Measurements from ENCODE around the gene BLTP3B.
A peak's percentile ranks its signal among the peaks of the same experiment; 100 is the strongest.
"Not testable (repeated sequence)": the region's sequence is repeated elsewhere in the genome, so short reads cannot be mapped to it uniquely, and the experiment has no call there.

Gene BLTP3B

DNA sequence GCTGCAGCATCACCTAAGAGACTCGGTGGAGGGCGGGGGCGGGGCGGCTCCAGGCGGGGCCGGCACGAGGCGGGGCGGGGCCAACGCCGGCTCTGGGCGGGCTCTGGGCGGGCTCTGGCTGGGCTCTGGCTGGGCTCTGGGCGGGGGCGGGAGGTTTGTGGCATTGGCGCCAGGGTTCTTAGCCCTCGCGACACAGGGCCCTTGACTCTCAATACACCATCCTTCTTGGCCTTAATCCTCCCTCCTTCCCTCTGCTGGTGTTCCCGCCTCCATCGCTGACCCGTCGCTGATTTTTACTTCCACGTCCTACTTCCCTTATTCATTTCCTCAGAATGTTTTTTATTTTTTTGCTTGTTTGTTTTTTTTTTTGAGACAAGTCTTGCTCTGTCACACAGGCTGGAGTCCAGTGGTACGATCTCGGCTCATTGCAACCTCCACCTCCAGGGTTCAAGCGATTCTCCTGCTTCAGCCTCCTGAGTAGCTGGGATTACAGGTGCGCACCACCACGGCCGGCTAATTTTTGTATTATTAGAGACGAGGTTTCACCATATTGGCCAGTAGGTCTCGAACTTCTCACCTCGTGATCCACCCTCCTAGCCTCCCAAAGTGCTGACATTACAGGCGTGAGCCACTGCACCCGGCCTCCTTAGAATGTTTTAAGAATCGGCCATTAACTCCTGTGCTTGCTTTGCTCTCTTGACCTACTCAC lies at the start of gene BLTP3B:
BLTP3B (minus strand) TSS at position 24 of the 709 bp plus-strand sequence. CDS start 239 bp downstream, outside the sequence.
- no peak for DNase-seq (ENCODE audit: low read depth, low spot score)

GRCh38 chr12:100189636-100190394 lies 47.1 kb upstream of the BLTP3B start:
- no peak for DNase-seq (ENCODE audit: low read depth, low spot score)
- no peak overlapping the region for H3K27ac ChIP-seq

More for the DNA sequence above, at the start of gene BLTP3B:
- peak within 1 kb of the TSS; percentile 82 for H3K27ac ChIP-seq

- not testable (repeated sequence) for H3K27ac ChIP-seq; DNase-seq (ENCODE audit: low read depth, low spot score)
Measured at GRCh38 chr12:100188888-100189635, 46.4 kb upstream of the BLTP3B start.

DNA sequence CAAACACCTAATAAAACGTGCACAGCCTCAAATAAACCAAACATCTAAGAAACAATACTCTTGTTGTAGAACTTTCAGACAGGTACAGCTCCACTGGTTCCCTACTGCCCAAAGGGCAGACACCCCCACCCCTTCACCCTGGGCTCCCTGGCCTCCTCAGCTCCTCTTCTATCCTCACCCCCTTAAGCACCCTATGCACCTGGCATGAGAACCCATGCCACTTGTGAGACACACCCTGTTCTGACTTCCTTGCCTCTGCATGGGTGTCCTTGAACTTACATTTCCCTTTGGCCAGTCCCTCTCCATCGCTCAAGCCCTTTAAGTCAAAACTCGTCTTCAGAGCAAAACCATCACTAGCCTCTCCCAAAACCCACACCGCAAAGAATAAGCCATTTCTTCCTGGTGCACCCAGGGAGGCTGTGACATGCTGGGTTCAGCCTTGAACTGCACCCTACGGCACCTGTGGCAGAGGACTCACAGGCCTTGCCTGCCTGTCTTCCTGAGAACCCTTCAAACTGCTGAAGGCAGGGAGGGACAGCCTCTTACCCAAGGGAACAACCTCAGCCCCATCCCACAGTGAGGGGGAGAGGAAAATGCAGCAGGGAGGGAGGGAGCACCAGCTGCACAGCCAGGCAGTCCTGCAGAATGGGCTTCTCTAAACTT lies 45.3 kb upstream of the BLTP3B start:
- no peak overlapping the region for H3K27ac ChIP-seq
- no peak for DNase-seq (ENCODE audit: low read depth, low spot score)

DNA sequence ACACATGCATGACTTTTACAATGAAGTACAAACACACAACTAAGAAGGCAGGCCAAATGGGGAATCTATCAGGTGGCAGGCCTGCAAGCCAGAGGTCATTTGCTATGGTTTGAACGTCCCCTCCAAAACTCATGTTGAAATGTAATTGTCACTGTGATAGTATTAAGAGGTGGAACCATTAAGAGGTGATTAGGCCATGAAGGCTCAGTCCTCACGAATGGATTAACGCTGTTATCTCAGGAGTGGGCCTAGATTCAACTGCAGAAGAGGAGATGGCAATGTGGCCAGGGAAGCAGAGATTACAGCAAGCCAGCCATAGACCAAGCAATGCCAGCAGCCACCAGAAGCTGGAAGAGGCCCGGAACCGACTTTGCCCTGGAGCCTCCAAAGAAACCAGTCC lies 44.4 kb upstream of the BLTP3B start:
- H3K27ac ChIP-seq, result no peak overlapping the region
- DNase-seq (ENCODE audit: low read depth, low spot score), result no peak

DNA sequence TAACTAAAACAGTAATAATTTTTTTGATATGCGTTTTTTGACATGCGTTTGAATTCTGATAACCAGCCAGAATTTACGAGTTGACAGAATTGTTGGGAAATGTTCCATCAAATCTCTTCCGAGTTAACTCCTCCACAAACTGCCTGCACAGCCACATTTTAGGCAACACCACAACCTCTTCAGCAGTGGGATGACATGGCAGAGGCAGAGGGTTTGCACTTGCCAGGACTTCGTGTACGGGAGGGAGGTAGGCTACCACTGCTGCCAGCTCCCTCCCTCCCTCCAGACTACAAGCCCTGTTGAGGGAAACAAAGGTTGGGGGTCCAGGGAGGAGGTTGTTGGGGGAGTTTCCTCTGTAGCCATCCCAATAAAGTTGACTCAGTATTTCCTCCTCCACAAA lies 43.4 kb upstream of the BLTP3B start:
- no peak overlapping the region for H3K27ac ChIP-seq

DNA sequence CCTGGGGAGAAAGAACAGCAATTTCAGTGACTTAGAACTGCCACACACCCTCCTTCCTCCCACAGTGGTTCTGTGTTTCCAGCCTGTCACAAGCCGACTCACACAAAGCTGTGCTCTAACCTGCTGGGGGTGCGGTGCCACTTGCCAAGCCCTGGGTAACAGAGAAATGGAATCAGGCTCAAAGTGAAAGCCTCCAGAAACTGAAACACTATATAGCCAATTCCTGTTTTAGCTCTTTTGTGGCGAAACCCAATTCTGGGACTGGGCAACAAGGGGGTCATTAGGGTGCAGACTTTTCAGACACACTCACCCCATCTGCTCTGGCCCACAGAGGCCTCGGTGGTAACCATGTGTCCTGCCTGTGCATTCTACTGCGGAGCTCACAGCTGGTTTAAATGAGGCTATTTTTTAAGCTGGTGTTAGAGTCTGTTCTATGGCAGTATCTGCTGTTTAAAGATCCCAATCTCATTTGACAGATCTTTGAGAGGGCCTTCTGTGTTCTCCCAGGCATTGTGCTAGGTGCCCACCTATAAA lies 42.8 kb upstream of the BLTP3B start:
- H3K27ac ChIP-seq, result no peak overlapping the region
- DNase-seq (ENCODE audit: low read depth, low spot score), result no peak

More for the DNA sequence above, 43.4 kb upstream of the BLTP3B start:
- DNase-seq (ENCODE audit: low read depth, low spot score), result no peak

DNA sequence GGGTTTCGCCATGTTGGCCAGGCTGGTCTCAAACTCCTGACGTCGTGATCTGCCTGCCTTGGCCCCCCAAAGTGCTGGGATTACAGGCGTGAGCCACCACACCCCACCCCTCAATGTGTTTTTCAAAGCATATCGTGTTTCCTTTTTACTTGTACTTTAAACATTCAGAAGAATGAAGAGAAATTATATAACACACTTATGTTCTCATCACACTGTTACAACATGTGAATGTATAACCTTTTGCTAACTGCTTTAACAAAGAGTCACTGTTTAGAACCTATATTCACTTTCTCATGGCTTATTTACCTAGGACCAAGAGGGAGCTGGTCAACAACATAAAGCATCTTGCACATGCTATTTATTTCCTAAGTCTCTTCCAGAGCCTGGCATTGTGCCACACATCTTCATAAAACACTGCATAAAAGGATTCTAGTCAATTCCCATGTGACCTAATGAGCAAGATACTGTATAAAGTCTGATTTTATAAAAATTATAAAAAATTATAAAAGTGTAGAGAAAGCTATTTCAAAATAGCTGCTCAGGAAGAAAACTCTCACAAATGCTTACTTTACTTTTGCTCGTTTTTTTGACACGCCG lies 42.0 kb upstream of the BLTP3B start:
- no peak overlapping the region for H3K27ac ChIP-seq
- DNase-seq (ENCODE audit: low read depth, low spot score), result no peak

DNA sequence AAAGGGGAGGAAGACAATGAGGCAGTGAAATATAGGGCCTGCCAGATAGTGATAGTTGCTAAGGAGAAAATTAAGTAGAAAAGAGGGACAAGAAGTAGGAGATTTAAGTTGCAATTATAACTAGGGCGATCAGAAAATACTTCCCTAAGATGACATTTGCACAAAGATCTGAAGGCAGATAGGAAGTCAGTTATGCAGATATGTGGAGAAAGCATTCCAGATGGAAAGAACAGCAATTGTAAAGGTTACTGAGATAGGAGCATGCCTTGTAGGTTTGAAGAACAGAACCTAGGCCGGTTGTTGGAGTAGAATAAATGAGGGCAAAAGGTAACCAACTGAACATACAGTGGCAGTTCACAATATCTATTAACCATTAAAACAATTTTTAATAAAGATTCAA lies 36.6 kb upstream of the BLTP3B start:
- H3K27ac ChIP-seq, result no peak overlapping the region
- DNase-seq (ENCODE audit: low read depth, low spot score), result no peak

DNA sequence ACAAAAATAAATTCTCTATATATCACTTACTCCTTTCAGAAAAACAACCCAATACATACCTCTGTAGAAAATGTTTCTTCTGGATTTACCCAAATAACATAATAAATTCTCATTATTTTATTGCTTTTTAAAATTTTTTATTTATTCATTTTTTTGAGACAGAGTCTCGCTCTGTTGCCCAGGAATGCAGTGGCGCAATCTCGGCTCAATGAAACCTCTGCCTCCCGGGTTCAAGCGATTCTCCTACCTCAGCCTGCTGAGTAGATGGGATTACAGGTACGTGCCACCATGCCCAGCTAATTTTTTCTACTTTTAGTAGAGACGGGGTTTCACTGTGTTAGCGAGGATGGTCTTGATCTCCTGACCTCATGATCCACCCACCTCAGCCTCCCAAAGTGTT lies 33.8 kb upstream of the BLTP3B start:
- H3K27ac ChIP-seq; DNase-seq (ENCODE audit: low read depth, low spot score): not testable (repeated sequence)

DNA sequence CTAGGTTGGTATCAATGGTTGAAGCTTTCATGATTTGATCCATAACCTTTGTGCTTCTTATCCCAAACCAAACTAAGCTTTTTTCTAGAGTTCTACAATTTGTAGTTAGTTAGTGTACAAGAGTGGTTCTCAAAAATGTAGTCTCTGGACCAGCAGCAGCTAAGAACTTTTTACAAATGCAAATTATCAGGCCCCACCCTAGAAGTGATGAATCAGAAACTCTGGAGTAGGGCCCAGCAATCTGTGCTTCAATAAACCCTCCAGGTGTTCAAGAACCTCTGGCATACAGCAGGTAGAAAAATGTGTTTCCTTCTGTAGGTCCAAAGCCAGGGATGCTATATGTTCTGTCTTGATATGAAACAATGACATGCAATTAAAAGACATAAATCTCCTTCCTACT lies 31.8 kb upstream of the BLTP3B start:
- no peak for DNase-seq (ENCODE audit: low read depth, low spot score)
- no peak overlapping the region for H3K27ac ChIP-seq

DNA sequence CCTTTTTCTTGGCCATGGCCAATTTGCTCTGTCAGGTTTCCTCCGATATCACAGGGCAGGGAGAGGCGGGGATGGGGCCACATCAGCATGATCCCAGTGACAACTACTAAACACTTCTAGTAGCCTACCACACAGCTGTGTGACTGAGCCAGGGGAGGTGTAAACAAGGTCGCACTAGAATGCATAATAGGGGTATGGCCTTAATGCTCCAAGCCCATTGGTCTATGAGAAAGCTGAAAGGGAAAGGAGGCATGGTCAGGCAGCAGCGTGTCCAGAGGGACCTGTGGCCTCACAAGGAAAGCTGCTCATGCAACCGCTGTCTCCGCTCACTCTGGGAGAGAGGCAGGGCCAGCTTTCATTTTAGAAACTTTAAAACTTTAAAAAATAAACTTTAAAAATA lies 30.4 kb upstream of the BLTP3B start:
- H3K27ac ChIP-seq, result no peak overlapping the region
- no peak for DNase-seq (ENCODE audit: low read depth, low spot score)

DNA sequence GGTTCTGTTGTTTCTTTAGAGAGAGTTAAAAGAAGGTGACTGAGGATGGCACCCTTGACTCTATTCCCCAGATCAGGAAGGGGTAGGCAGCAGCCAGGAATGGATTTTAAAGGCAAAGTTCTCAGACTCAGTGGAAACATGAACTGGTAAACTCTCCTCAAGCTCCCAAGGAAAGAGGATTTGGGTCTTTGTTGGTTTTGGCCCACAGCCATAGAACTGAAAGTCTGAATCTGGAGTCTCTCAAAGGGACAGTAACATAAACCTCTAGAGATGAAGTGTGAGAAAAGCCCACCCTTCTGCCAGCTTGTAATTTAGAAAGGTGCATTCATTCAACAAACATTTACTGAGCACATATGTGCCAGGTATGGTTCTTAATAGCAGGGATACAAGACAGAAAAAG lies 28.6 kb upstream of the BLTP3B start:
- no peak for DNase-seq (ENCODE audit: low read depth, low spot score)
- no peak overlapping the region for H3K27ac ChIP-seq

DNA sequence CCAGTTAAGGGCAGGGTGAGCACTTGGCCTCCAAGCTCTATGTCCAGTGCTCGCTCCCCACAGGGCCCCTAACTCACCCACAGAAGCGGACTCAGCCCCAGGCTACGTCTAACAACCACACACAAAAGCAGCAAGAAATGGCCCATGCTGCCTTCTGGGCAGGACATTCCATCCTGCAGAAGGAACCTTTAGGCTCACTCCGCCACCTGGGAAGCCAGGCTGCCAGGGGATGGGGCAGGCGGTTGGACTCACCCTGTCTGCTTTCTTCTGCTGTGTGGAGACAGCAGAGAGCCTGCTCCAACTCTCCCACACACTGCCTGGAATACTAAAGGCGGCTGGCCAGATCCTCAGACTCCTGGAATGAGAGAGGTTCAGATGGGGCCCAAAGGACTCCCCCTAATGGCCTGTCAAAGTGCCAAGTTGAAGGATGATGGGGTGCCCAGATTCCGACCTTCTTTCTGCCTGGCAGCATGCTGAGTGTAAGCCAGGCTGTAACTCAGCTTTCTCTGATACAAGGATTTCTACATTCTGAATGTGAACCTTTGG lies 27.7 kb upstream of the BLTP3B start:
- no peak overlapping the region for H3K27ac ChIP-seq
- no peak for DNase-seq (ENCODE audit: low read depth, low spot score)

GRCh38 chr12:100169345-100169744 lies 26.7 kb upstream of the BLTP3B start:
- DNase-seq (ENCODE audit: low read depth, low spot score), result no peak
- no peak overlapping the region for H3K27ac ChIP-seq

DNA sequence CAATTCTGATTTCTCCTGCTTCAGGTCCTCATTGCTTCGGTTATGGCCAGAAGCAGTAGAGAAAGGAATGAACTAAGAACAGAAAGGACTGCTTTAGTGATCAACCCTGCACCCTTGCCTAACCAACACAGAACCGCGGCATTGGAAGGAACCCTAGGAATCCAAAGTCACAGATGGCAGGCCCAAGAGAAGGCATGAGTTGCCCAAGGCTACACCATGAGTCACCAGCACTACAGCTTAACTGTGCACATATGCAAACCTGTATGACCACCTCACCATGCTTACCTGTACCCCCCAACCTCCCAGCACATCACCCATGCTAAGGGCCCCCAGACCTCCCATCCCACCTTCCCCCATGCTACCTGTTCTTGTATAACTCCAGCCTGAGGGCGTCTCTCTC lies 25.9 kb upstream of the BLTP3B start:
- DNase-seq (ENCODE audit: low read depth, low spot score), result no peak
- H3K27ac ChIP-seq, result no peak overlapping the region

DNA sequence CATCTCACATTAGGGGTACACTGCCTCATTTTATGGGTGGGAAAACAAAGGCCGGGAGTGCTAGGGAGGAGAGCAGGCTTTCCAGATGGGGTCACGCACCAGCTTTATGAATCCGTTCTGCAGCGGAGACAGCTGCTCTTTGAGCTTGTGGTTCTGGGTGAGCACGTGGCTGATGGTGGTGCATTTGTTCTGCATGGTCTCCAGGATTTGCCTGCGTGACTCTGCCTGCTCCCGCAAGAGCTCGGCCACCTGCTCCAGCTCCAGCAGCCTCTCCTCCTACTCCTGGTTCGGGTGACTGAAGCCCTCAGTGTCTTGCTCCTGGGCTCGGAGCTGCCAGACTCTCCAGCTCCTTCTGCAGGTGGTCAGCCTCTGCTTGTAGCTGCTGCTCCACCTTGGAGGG lies 23.6 kb upstream of the BLTP3B start:
- DNase-seq (ENCODE audit: low read depth, low spot score), result no peak
- H3K27ac ChIP-seq, result no peak overlapping the region

GRCh38 chr12:100165356-100165755 lies 22.7 kb upstream of the BLTP3B start:
- DNase-seq (ENCODE audit: low read depth, low spot score), result no peak
- no peak overlapping the region for H3K27ac ChIP-seq

- H3K27ac ChIP-seq, result no peak overlapping the region
- no peak for DNase-seq (ENCODE audit: low read depth, low spot score)
Measured at GRCh38 chr12:100164153-100164704, 21.6 kb upstream of the BLTP3B start.
